H1 (cell line): Measurements from ENCODE around the gene CACNA2D3. TPM values are rescaled to one million over a fixed set of nuclear protein-coding genes. Genes with fewer than 3 reads are reported as not detected.

Source experiments
- BCL11A ChIP-seq, 2 experiments: IDR thresholded peaks; one replicate each; pipeline ENCODE4 v1.6.1; 2011; ENCODE audit warnings: low read depth in 2 of 2, low read length in 2 of 2, mild to moderate bottlenecking in 2 of 2
- CEBPB ChIP-seq: IDR thresholded peaks from 2 replicates; pipeline ENCODE4 v1.6.1; 2012; ENCODE audit warnings: low read depth, low read length
- HDAC6 ChIP-seq: IDR thresholded peaks from one replicate; pipeline ENCODE4 v1.7.1; 2012; ENCODE audit warnings: low read depth, mild to moderate bottlenecking, inconsistent platforms, low read length, moderate library complexity
- KDM1A ChIP-seq: fragments of 200-600, 300-600 bp; sonication (generic); IDR thresholded peaks from 2 replicates; pipeline ENCODE4 v1.7.1; 2016; ENCODE audit warnings: mild to moderate bottlenecking, low read length, borderline replicate concordance
- PHF8 ChIP-seq: fragments of 200-600 bp; sonication (generic); conservative IDR thresholded peaks from 2 replicates; pipeline ENCODE4 v1.7.1; 2012; ENCODE audit warnings: low read depth, mild to moderate bottlenecking, inconsistent platforms, low read length, moderate library complexity
- YY1 ChIP-seq: IDR thresholded peaks from 2 replicates; pipeline ENCODE4 v1.6.1; 2011; ENCODE audit warnings: low read depth, mild to moderate bottlenecking, low read length
- polyA plus RNA-seq, 7 experiments: library from polyadenylated mRNA; depleted of rRNA in 3 of 7; stranded (reverse) in 5 of 7; unstranded in 2 of 7; fragments of >200 nt in 5 of 7; fragments of 200-250 nt in 2 of 7; gene quantifications; 1 replicate in 5 of 7; 2 replicates in 1 of 7; 4 replicates in 1 of 7; pipeline versions ENCODE4 v1.2.1 to v1.2.3, GENCODE V29; 2011 to 2013; ENCODE audit warnings: missing spikeins in 2 of 7, mixed read lengths in 2 of 7
- total RNA-seq: library from RNA; stranded (reverse); fragmentation: NEBNext Ultra II Directional; extraction: Animal tissue kit (Norgen Biotek cat#: 25700); gene quantifications from 2 replicates; pipeline ENCODE4 v1.2.1, GENCODE V29; 2021
- TF ChIP-seq, protein P1 (sequence below): fragments of 300-600 bp; sonication (generic); IDR thresholded peaks from 2 replicates; pipeline ENCODE4 v1.7.1; 2012; ENCODE audit warnings: low read length, moderate library complexity, mild to moderate bottlenecking, inconsistent platforms; ENCODE audit not compliant: insufficient replicate concordance
- TF ChIP-seq, protein P2 (sequence below), 3 experiments: IDR thresholded peaks; 1 replicate in 2 of 3; 2 replicates in 1 of 3; pipeline versions ENCODE4 v1.5.1 to v1.6.1; 2011; ENCODE audit warnings: low read length in 3 of 3, mild to moderate bottlenecking in 3 of 3, inconsistent platforms in 2 of 3, low read depth in 1 of 3, moderate library complexity in 1 of 3; ENCODE audit not compliant: insufficient read depth in 1 of 3; ENCODE audit errors: control extremely low read depth in 1 of 3

CACNA2D3 gene
- total and polyA plus RNA-seq, 2 of the 8 experiments (the other 6 are each of a cell fraction or from before 2014, with no cell fraction given) = 1.5 to 1.8 TPM

DNA sequence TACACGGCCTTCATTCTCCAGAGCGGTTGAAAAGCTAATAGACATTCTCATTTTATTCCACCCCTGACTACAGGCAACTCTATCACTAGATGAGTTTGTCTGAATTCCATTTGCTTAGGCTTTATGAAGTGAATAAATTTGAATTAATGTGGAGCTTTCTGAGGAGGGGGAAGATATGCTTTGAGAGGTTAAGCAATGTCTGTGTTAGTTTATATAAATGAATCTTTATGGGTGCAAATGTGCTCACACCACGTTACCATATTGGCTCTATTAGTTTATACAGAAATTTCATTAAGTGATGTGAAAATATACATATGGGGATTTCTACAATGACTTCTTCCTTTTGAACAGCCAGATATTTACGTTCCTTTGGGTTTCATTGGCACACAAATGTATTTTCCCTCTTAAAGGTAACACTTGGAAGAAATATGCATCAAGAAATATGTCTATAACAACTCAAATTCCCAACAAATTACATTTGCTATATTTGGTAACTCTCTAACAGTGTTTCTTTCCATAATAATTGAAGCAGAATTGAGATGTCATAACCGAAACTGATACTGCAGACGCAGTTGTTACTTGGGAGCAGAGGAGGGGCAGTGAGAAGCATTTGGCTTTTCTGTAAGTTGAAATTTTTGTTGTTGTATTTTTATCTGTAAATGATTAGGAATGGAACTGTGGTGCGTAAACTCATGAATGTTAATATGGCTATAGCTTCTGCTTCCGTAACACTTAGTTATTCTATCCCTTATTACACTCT is 359.4 kb downstream of the CACNA2D3 start (continued):
- TF ChIP-seq, protein P1, sequence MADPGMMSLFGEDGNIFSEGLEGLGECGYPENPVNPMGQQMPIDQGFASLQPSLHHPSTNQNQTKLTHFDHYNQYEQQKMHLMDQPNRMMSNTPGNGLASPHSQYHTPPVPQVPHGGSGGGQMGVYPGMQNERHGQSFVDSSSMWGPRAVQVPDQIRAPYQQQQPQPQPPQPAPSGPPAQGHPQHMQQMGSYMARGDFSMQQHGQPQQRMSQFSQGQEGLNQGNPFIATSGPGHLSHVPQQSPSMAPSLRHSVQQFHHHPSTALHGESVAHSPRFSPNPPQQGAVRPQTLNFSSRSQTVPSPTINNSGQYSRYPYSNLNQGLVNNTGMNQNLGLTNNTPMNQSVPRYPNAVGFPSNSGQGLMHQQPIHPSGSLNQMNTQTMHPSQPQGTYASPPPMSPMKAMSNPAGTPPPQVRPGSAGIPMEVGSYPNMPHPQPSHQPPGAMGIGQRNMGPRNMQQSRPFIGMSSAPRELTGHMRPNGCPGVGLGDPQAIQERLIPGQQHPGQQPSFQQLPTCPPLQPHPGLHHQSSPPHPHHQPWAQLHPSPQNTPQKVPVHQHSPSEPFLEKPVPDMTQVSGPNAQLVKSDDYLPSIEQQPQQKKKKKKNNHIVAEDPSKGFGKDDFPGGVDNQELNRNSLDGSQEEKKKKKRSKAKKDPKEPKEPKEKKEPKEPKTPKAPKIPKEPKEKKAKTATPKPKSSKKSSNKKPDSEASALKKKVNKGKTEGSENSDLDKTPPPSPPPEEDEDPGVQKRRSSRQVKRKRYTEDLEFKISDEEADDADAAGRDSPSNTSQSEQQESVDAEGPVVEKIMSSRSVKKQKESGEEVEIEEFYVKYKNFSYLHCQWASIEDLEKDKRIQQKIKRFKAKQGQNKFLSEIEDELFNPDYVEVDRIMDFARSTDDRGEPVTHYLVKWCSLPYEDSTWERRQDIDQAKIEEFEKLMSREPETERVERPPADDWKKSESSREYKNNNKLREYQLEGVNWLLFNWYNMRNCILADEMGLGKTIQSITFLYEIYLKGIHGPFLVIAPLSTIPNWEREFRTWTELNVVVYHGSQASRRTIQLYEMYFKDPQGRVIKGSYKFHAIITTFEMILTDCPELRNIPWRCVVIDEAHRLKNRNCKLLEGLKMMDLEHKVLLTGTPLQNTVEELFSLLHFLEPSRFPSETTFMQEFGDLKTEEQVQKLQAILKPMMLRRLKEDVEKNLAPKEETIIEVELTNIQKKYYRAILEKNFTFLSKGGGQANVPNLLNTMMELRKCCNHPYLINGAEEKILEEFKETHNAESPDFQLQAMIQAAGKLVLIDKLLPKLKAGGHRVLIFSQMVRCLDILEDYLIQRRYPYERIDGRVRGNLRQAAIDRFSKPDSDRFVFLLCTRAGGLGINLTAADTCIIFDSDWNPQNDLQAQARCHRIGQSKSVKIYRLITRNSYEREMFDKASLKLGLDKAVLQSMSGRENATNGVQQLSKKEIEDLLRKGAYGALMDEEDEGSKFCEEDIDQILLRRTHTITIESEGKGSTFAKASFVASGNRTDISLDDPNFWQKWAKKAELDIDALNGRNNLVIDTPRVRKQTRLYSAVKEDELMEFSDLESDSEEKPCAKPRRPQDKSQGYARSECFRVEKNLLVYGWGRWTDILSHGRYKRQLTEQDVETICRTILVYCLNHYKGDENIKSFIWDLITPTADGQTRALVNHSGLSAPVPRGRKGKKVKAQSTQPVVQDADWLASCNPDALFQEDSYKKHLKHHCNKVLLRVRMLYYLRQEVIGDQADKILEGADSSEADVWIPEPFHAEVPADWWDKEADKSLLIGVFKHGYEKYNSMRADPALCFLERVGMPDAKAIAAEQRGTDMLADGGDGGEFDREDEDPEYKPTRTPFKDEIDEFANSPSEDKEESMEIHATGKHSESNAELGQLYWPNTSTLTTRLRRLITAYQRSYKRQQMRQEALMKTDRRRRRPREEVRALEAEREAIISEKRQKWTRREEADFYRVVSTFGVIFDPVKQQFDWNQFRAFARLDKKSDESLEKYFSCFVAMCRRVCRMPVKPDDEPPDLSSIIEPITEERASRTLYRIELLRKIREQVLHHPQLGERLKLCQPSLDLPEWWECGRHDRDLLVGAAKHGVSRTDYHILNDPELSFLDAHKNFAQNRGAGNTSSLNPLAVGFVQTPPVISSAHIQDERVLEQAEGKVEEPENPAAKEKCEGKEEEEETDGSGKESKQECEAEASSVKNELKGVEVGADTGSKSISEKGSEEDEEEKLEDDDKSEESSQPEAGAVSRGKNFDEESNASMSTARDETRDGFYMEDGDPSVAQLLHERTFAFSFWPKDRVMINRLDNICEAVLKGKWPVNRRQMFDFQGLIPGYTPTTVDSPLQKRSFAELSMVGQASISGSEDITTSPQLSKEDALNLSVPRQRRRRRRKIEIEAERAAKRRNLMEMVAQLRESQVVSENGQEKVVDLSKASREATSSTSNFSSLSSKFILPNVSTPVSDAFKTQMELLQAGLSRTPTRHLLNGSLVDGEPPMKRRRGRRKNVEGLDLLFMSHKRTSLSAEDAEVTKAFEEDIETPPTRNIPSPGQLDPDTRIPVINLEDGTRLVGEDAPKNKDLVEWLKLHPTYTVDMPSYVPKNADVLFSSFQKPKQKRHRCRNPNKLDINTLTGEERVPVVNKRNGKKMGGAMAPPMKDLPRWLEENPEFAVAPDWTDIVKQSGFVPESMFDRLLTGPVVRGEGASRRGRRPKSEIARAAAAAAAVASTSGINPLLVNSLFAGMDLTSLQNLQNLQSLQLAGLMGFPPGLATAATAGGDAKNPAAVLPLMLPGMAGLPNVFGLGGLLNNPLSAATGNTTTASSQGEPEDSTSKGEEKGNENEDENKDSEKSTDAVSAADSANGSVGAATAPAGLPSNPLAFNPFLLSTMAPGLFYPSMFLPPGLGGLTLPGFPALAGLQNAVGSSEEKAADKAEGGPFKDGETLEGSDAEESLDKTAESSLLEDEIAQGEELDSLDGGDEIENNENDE = no peak
- TF ChIP-seq BCL11A (IDR thresholded peaks at IDR 0.05; ENCODE audit: low read depth in 2 of 2, low read length in 2 of 2) = no peak
- no peak for TF ChIP-seq YY1
- no peak for TF ChIP-seq HDAC6
- TF ChIP-seq KDM1A = no peak
- TF ChIP-seq PHF8 = no peak
- no peak for TF ChIP-seq CEBPB
- TF ChIP-seq, protein P2, sequence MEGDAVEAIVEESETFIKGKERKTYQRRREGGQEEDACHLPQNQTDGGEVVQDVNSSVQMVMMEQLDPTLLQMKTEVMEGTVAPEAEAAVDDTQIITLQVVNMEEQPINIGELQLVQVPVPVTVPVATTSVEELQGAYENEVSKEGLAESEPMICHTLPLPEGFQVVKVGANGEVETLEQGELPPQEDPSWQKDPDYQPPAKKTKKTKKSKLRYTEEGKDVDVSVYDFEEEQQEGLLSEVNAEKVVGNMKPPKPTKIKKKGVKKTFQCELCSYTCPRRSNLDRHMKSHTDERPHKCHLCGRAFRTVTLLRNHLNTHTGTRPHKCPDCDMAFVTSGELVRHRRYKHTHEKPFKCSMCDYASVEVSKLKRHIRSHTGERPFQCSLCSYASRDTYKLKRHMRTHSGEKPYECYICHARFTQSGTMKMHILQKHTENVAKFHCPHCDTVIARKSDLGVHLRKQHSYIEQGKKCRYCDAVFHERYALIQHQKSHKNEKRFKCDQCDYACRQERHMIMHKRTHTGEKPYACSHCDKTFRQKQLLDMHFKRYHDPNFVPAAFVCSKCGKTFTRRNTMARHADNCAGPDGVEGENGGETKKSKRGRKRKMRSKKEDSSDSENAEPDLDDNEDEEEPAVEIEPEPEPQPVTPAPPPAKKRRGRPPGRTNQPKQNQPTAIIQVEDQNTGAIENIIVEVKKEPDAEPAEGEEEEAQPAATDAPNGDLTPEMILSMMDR (IDR thresholded peaks at IDR 0.05; ENCODE audit: control extremely low read depth in 1 of 3, insufficient read depth in 1 of 3, low read depth in 1 of 3, low read length in 3 of 3) = no peak
- TF ChIP-seq, all 59 proteins: peak for 0
